ENCODE results near the gene UBE2Q1. TPM values are rescaled to one million over a fixed set of nuclear protein-coding genes. Genes with fewer than 3 reads are reported as not detected.

UBE2Q1 gene
- total and polyA plus RNA-seq, 10 donors = 25.8 to 119 (median 67.8) TPM

- DNase-seq = no peak
- H3K27me3 ChIP-seq (replicated peaks in 1 of 7) = no peaks in the 10 kb centered on the region
- H3K27ac ChIP-seq = peak overlapping the region in 3 of 8 donors; percentile 12 to 99 (median 41)
- peaks cover 0 to 53% (median 25%) of the 10 kb centered on the region in 6 donors for H3K36me3 ChIP-seq
- intact Hi-C loops (cut with DNase I; ENCODE audit: low total_unique reads) = no loop called here
- 58 to 83% (median 72%) methylated on average over 2 of the region's 2 CpGs for WGBS, 5 donors
- no peak for TF ChIP-seq POLR2A (IDR thresholded peaks at IDR 0.05)
- no peaks in the 10 kb centered on the region for H3K9me3 ChIP-seq
- H3K4me3 ChIP-seq = peak overlapping the region in 3 of 8 donors; percentile 73 to 96 (median 85)
- H3K4me1 ChIP-seq = peaks cover 70 to 93% (median 80%) of the 10 kb centered on the region in 6 donors
These were observed 47.1 kb upstream of the UBE2Q1 start for GRCh38 chr1:154605534-154605933.

DNA sequence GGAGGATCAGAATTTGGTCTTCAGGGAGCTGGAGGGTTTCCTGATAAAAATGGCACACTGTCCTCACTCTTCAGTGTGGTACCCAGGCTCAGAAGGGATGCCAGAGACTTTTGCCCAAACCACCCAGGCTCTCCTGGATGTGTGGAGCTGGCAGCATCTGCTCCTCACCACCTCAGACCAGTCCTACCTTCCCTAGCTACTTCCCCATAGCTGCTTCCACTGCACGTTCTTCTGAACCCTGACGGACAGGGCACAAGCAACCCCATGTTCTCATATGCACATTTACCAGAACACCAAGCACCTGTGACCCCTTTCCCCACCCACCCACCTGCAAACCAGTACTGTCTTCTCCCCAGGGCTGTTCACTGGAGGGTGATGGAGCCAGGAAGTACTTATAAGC is 44.9 kb upstream of the UBE2Q1 start:
- intact Hi-C loops (cut with DNase I; ENCODE audit: low total_unique reads) = no loop called here
- TF ChIP-seq POLR2A (IDR thresholded peaks at IDR 0.05) (no peak), POLR2AphosphoS5 (IDR thresholded peaks at IDR 0.05) (no peak)
- TF ChIP-seq, protein P1, sequence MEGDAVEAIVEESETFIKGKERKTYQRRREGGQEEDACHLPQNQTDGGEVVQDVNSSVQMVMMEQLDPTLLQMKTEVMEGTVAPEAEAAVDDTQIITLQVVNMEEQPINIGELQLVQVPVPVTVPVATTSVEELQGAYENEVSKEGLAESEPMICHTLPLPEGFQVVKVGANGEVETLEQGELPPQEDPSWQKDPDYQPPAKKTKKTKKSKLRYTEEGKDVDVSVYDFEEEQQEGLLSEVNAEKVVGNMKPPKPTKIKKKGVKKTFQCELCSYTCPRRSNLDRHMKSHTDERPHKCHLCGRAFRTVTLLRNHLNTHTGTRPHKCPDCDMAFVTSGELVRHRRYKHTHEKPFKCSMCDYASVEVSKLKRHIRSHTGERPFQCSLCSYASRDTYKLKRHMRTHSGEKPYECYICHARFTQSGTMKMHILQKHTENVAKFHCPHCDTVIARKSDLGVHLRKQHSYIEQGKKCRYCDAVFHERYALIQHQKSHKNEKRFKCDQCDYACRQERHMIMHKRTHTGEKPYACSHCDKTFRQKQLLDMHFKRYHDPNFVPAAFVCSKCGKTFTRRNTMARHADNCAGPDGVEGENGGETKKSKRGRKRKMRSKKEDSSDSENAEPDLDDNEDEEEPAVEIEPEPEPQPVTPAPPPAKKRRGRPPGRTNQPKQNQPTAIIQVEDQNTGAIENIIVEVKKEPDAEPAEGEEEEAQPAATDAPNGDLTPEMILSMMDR (IDR thresholded peaks at IDR 0.05 in 8 of 11, conservative IDR thresholded peaks at IDR 0.05 in 3 of 11) = no peak
- DNase-seq = no peak
- peak overlapping the region in 3 of 8 donors; percentile 12 to 62 (median 47) for H3K27ac ChIP-seq
- no peak overlapping the region for H3K4me3 ChIP-seq
- peaks cover 62 to 92% (median 77%) of the 10 kb centered on the region in 6 donors for H3K4me1 ChIP-seq
- H3K9me3 ChIP-seq = no peaks in the 10 kb centered on the region
- peaks cover 0 to 75% (median 46%) of the 10 kb centered on the region in 6 donors for H3K36me3 ChIP-seq
- no peaks in the 10 kb centered on the region for H3K27me3 ChIP-seq (replicated peaks in 1 of 7)
- WGBS, 5 donors = 33 to 43% (median 39%) methylated on average over 2 of the region's 2 CpGs

GRCh38 chr1:154599658-154600057 is 41.2 kb upstream of the UBE2Q1 start:
- intact Hi-C loops (cut with DNase I; ENCODE audit: low total_unique reads) = no loop called here
- Histone ChIP-seq H3K27ac (no peak overlapping the region), H3K9me3 (no peaks in the 10 kb centered on the region), H3K36me3 (peaks cover 9 to 94% (median 79%) of the 10 kb centered on the region in 6 donors), H3K4me1 (peaks cover 38 to 62% (median 51%) of the 10 kb centered on the region in 6 donors), H3K4me3 (no peak overlapping the region), H3K27me3 (replicated peaks in 1 of 7) (no peaks in the 10 kb centered on the region)
- DNase-seq = no peak
- peak in 1 of 3 donors; percentile 17 for TF ChIP-seq POLR2AphosphoS5 (IDR thresholded peaks at IDR 0.05)
- TF ChIP-seq POLR2A (IDR thresholded peaks at IDR 0.05) = no peak
- WGBS, 5 donors = 55 to 87% (median 80%) methylated on average over 3 of the region's 3 CpGs

DNA sequence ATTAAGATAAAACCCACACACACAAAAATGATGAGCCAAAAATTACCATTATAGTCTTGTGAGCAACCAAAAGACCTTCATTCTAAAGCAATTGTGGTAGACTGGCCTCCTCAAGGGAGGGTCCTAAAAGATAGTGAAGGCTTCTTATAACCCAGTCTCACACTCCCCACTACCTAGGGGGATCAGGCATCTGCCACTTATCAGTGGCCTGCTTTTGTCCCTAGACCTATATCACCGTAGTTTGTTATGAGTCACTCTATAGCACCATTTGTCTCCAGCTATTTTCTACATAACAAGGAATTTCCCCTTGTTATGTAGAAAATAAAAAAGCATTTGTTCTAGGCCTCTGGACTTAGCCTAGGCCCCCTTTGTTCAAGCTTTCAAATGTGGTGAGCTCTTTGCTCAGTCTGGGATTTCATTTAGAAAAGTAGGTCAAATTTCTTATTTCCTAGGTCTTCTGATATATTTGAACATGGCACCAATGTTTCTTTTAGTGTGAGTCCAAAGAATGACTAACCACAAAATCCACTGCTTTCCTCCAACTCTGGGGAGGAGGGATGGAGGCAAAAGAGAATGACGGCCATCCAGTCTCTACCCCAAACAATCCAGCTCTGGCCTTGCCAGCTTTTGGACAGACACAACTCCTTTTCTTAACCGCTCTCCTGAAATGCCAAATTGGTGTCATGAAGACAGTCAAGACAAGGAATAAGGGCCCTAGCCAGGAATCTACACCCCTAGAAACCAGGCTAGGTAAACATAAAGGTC is 40.6 kb upstream of the UBE2Q1 start:
- H3K4me3 ChIP-seq = no peak overlapping the region
- peaks cover 32 to 56% (median 45%) of the 10 kb centered on the region in 6 donors for H3K4me1 ChIP-seq
- TF ChIP-seq, protein P1 (IDR thresholded peaks at IDR 0.05 in 8 of 11, conservative IDR thresholded peaks at IDR 0.05 in 3 of 11) = no peak
- no peak for TF ChIP-seq POLR2A (IDR thresholded peaks at IDR 0.05)
- no peak for TF ChIP-seq POLR2AphosphoS5 (IDR thresholded peaks at IDR 0.05)
- H3K27me3 ChIP-seq (replicated peaks in 1 of 7) = no peaks in the 10 kb centered on the region
- H3K36me3 ChIP-seq = peaks cover 9 to 100% (median 85%) of the 10 kb centered on the region in 6 donors
- intact Hi-C loops (cut with DNase I; ENCODE audit: low total_unique reads) = no loop called here
- WGBS, 5 donors = 71 to 87% (median 80%) methylated on average over 3 of the region's 3 CpGs
- DNase-seq = no peak
- no peaks in the 10 kb centered on the region for H3K9me3 ChIP-seq
- H3K27ac ChIP-seq = peak overlapping the region in 2 of 8 donors; percentile 2 to 11

DNA sequence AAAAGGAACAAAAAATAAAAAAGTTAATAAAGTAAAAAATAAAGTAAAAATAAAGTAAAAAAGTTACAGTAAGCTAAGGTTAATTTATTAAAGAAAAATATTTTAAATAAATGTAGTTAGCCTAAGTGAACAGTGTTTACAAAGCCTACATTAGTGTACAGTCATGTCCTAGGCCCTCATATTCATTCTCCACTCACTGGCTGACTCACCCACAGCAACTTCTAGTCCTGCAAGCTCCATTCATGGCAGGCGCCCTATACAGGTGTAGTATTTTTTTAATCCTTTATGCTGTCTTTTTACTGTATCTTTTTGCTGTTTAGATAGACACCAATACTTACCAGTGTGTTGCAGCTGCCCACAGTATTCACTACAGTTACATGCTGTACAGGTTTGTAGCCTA is 37.2 kb upstream of the UBE2Q1 start:
- Histone ChIP-seq H3K9me3 (no peaks in the 10 kb centered on the region), H3K27ac (no peak overlapping the region), H3K27me3 (replicated peaks in 1 of 7) (no peaks in the 10 kb centered on the region), H3K36me3 (peaks cover 9 to 100% (median 98%) of the 10 kb centered on the region in 6 donors), H3K4me3 (no peak overlapping the region), H3K4me1 (peaks cover 6 to 22% (median 14%) of the 10 kb centered on the region in 6 donors)
- TF ChIP-seq POLR2A (IDR thresholded peaks at IDR 0.05) (no peak), POLR2AphosphoS5 (IDR thresholded peaks at IDR 0.05) (peak in 1 of 3 donors; percentile 5)
- TF ChIP-seq, protein P1 (IDR thresholded peaks at IDR 0.05 in 8 of 11, conservative IDR thresholded peaks at IDR 0.05 in 3 of 11) = no peak
- DNase-seq = no peak
- 82 to 98% (median 94%) methylated on average over 1 of the region's 1 CpG for WGBS, 5 donors
- intact Hi-C loops (cut with DNase I; ENCODE audit: low total_unique reads) = no loop called here
